Left ventricle myocardium inferior (tissue), 1 donor: ENCODE results near the gene PRTG. TPM values are rescaled to one million over a fixed set of nuclear protein-coding genes. Genes with fewer than 3 reads are reported as not detected.

ENCODE experiments used
- DNase-seq: peaks from one replicate; pipeline ENCODE4 v3.0.0-alpha.2; 2020
- H3K27ac ChIP-seq: fragments of 200-600 bp; replicated peaks from 2 replicates; pipeline ENCODE4 v1.8.0; 2021
- H3K27me3 ChIP-seq: fragments of 200-600 bp; 2 replicates; pipeline ENCODE4 v1.8.0; 2021; ENCODE audit warnings: low read depth
- H3K36me3 ChIP-seq: fragments of 200-600 bp; 2 replicates; pipeline ENCODE4 v1.8.0; 2021
- H3K4me1 ChIP-seq: fragments of 200-600 bp; 2 replicates; pipeline ENCODE4 v1.8.0; 2021
- H3K4me3 ChIP-seq: fragments of 200-600 bp; 2 replicates; pipeline ENCODE4 v1.8.0; 2021; ENCODE audit warnings: mild to moderate bottlenecking, moderate library complexity
- H3K9me3 ChIP-seq: fragments of 200-600 bp; replicated peaks from 2 replicates; pipeline ENCODE4 v1.8.0; 2021
- intact Hi-C: fragments of 100-400 bp; cut with micrococcal nuclease; formaldehyde crosslinking; loops from one replicate; pipeline ENCODE4 v1.11.0; 2022
- total RNA-seq: library from RNA; stranded (reverse); fragmentation: NEBNext Ultra II Directional; extraction: Animal tissue kit (Norgen Biotek cat#: 25700); gene quantifications from one replicate; pipeline ENCODE4 v1.2.1, GENCODE V29; 2021
- TF ChIP-seq, protein P1 (sequence below): fragments of 200-600 bp; IDR thresholded peaks from 2 replicates; pipeline ENCODE4 v1.8.0; 2021; ENCODE audit warnings: antibody characterized with exemption, mild to moderate bottlenecking, borderline replicate concordance
- donor health status: DM: no; HTN: yes; CAD: no; lungs with severe emphysema.

PRTG gene
- total RNA-seq, 1 donor from 2014 or later = 0.69 TPM

DNA sequence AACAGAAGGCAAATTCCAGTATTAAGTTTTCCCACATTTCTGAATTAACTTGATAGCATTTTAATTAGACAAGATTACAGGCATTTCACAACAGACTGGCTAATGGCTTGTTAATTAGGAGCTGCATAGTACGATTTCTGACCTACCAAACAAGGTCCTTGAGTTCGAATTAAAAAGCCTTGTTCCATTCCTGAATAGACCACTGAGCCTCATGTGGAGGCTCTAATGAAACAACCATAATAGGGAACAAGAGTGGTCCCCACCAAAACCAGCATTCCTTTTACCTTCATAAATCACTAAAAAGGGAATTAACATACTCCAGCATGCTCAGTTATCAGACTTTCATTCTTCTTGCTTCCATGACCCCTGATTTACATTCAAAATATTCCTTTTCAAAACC lies 66.4 kb downstream of the PRTG start:
- H3K4me1 ChIP-seq = no peaks in the 10 kb centered on the region
- H3K27me3 ChIP-seq = no peaks in the 10 kb centered on the region
- no peaks in the 10 kb centered on the region for H3K36me3 ChIP-seq
- intact Hi-C loops = no loop called here
- DNase-seq = no peak
- H3K4me3 ChIP-seq = no peak overlapping the region
- TF ChIP-seq, protein P1, sequence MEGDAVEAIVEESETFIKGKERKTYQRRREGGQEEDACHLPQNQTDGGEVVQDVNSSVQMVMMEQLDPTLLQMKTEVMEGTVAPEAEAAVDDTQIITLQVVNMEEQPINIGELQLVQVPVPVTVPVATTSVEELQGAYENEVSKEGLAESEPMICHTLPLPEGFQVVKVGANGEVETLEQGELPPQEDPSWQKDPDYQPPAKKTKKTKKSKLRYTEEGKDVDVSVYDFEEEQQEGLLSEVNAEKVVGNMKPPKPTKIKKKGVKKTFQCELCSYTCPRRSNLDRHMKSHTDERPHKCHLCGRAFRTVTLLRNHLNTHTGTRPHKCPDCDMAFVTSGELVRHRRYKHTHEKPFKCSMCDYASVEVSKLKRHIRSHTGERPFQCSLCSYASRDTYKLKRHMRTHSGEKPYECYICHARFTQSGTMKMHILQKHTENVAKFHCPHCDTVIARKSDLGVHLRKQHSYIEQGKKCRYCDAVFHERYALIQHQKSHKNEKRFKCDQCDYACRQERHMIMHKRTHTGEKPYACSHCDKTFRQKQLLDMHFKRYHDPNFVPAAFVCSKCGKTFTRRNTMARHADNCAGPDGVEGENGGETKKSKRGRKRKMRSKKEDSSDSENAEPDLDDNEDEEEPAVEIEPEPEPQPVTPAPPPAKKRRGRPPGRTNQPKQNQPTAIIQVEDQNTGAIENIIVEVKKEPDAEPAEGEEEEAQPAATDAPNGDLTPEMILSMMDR = no peak
- no peaks in the 10 kb centered on the region for H3K9me3 ChIP-seq
- H3K27ac ChIP-seq = no peak overlapping the region

DNA sequence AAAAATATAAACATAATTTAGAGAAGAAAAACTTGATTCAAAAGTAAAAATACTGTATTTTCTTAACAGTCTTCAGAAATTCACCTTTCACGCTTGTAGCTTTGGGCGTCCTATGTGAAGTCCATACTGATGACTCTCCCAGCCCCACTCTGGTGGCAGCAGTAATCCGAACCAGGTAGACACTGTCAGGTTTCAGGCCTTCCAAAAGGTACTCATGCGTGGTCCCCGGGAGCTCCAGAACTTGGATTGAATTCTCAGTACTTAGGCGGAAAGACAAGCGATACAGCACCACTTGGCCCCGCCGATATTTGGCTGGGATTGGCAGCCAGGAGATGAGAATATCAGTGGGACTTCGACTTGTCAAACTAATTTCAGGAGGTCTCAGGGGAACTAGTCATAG lies 69.7 kb downstream of the PRTG start:
- intact Hi-C loops = no loop called here
- Histone ChIP-seq H3K9me3 (no peaks in the 10 kb centered on the region), H3K27ac (no peak overlapping the region), H3K4me3 (no peak overlapping the region), H3K27me3 (no peaks in the 10 kb centered on the region), H3K36me3 (no peaks in the 10 kb centered on the region), H3K4me1 (no peaks in the 10 kb centered on the region)
- DNase-seq = no peak
- TF ChIP-seq, protein P1 = no peak

DNA sequence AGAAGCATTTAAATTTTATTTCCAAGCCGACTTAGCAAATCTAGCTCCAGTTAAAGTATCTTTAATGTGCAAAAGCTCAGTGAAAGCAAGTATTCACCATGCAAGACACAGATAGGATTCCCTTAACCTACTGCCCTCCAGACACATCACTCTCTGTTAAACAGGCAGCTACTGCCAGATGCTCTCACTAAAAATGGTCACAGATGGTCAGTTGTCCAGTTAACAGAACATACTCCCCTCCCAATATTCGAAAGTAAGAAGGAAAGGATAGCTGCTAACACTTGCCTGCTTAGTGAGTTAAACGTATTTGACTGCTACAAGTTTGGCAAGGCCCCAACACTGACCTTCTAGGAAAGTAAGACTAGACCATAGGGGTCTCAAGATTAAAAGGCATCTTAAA lies 73.7 kb downstream of the PRTG start:
- no peak overlapping the region for H3K4me3 ChIP-seq
- H3K4me1 ChIP-seq = no peaks in the 10 kb centered on the region
- no peak for DNase-seq
- no peaks in the 10 kb centered on the region for H3K9me3 ChIP-seq
- TF ChIP-seq, protein P1 = no peak
- no peak overlapping the region for H3K27ac ChIP-seq
- no peaks in the 10 kb centered on the region for H3K27me3 ChIP-seq
- intact Hi-C loops = no loop called here
- no peaks in the 10 kb centered on the region for H3K36me3 ChIP-seq

DNA sequence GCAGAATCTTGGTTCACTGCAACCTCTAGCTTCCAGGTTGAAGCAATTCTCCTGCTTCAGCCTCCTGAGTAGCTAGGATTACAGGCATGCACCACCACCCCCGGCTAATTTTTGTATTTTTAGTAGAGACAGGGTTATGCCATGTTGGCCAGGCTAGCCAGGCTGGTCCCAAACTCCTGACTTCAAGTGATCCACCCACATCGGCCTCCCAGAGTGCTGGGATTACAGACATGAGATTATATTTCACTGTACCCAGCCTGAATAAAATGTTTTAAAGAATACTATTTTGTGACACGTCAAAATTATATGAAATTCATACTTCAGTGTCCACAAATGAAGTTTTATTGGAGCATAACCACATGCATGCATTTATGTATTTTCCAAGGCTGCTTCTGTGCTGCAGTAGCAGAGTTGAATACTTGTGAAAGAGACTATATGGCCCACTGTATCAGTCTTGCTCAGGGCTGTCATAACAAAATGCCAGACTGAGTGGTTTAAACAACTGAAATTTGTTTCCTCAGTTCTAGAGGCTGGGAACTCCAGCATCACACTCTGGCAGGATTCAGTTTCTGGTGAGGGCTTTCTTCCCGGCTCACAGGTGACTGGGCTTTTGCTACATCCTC lies 77.2 kb downstream of the PRTG start:
- Histone ChIP-seq H3K27ac (no peak overlapping the region), H3K9me3 (no peaks in the 10 kb centered on the region), H3K36me3 (no peaks in the 10 kb centered on the region), H3K4me1 (no peaks in the 10 kb centered on the region), H3K27me3 (no peaks in the 10 kb centered on the region), H3K4me3 (no peak overlapping the region)
- intact Hi-C loops = no loop called here
- TF ChIP-seq, protein P1 = no peak
- DNase-seq = no peak

DNA sequence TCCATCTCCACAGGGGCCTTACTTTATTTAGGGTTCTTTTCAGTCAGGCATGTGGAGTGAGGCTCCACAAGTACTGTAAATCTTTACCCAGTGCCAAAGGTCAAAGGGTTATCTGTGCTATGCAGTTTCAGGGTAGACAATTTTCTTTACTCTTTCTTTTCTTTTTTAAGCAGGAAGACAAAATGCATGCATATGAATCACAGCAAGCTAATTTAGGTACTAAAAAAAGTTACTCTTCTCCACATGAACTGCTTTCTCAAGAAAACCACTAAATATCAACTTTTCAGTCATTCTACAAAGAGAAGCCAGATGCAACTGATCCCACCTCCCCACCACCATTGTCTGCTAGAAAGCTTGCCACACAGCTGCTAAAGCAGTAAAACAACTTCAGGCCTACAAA lies 81.5 kb downstream of the PRTG start:
- no peak for DNase-seq
- Histone ChIP-seq H3K36me3 (no peaks in the 10 kb centered on the region), H3K9me3 (no peaks in the 10 kb centered on the region), H3K27ac (no peak overlapping the region), H3K4me3 (no peak overlapping the region), H3K4me1 (no peaks in the 10 kb centered on the region), H3K27me3 (no peaks in the 10 kb centered on the region)
- intact Hi-C loops = no loop called here
- TF ChIP-seq, protein P1 = no peak
